SK-N-MC (cell line): ENCODE data around the gene SH2D3A.

ENCODE experiments used
- EZH2 ChIP-seq: fragments of 200-600 bp; sonication (generic); IDR thresholded peaks from one replicate; pipeline ENCODE4 v1.6.1; 2017; ENCODE audit warnings: antibody characterized with exemption
- FOXP2 ChIP-seq: optimal IDR thresholded peaks from 2 replicates; pipeline ENCODE3; 2011; ENCODE audit warnings: mild to moderate bottlenecking, moderate library complexity; ENCODE audit not compliant: insufficient read depth; ENCODE audit errors: extremely low read length, control extremely low read depth
- POLR2AphosphoS5 ChIP-seq: IDR thresholded peaks from 2 replicates; pipeline ENCODE4 v1.6.1; 2012; ENCODE audit warnings: mild to moderate bottlenecking, low read depth, low read length, borderline replicate concordance

GRCh38 chr19:6739883-6740588, 27.2 kb downstream of the SH2D3A start:
- TF ChIP-seq EZH2 (no peak), POLR2AphosphoS5 (no peak), FOXP2 (no peak)
